Activated B cell treated with CpG ODN at 0.5 μM for 24 hours (primary cell): ENCODE measurements around the gene GOLGA6L2. TPM values are rescaled to one million over a fixed set of nuclear protein-coding genes. Genes with fewer than 3 reads are reported as not detected.

Source experiments
- ATAC-seq: fragments of 200-7000 bp; cut with Tn5 transposase; one replicate; pipeline ENCODE4 v1.10.0; 2021; ENCODE audit warnings: low read depth, mild to moderate bottlenecking, moderate library complexity
- CTCF ChIA-PET: fragments of 350-600 bp; sonication (Branson Sonifier 250); formaldehyde crosslinking; loops from one replicate; lab custom pipeline; 2021; ENCODE audit warnings: antibody characterized with exemption; lab: Charles Lee
- POLR2A ChIA-PET: fragments of 350-600 bp; sonication (Branson Sonifier 250); formaldehyde crosslinking; loops from one replicate; lab custom pipeline; 2021; ENCODE audit warnings: antibody characterized with exemption; lab: Charles Lee
- DNase-seq: peaks from one replicate; pipeline ENCODE4 v3.0.0; 2022
- H3K27ac Mint-ChIP-seq: one replicate; pipeline ENCODE4 v1.8.0; 2020; ENCODE audit warnings: mixed read lengths
- H3K27me3 Mint-ChIP-seq: one replicate; pipeline ENCODE4 v1.8.0; 2021; ENCODE audit warnings: mixed read lengths
- H3K36me3 Mint-ChIP-seq: one replicate; pipeline ENCODE4 v1.8.0; 2021; ENCODE audit warnings: low read depth, mixed read lengths
- H3K4me1 Mint-ChIP-seq: one replicate; pipeline ENCODE4 v1.8.0; 2021; ENCODE audit warnings: mixed read lengths
- H3K4me3 Mint-ChIP-seq: one replicate; pipeline ENCODE4 v1.8.0; 2020; ENCODE audit warnings: mild to moderate bottlenecking, mixed read lengths
- H3K9me3 Mint-ChIP-seq: one replicate; pipeline ENCODE4 v1.8.0; 2020; ENCODE audit warnings: mixed read lengths
- CTCF ChIP-seq: fragments of 200-600 bp; IDR thresholded peaks from one replicate; pipeline ENCODE4 v1.8.0; 2022; ENCODE audit warnings: antibody characterized with exemption, mild to moderate bottlenecking
- intact Hi-C: fragments of 100-400 bp; cut with micrococcal nuclease; formaldehyde crosslinking; loops from one replicate; pipeline ENCODE4 v1.15.1; 2024
- total RNA-seq: library from RNA; stranded (reverse); gene quantifications from 2 replicates; pipeline ENCODE4 v1.2.3, GENCODE V29; 2022

GOLGA6L2 gene
- total RNA-seq, 1 donor from 2014 or later, result not detected

DNA sequence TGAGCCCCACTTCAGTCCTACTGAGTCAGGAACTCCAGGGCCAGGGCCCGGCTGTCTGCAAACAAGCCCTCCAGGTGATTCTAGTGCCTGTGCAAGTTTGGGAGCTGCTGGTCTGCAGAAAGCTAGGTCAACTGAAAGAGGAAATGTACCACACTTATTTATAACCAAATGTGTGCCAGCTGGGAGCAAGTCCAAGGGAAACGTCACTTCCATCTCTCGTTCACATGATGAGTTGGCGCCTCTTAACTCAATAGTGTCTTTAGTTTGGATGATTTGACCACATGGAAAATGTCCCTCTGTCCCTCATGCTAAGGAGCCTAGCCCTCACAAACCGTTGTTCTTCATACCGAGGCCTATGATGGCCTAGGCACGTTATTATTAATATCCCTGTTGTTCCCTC, 49.3 kb downstream of the GOLGA6L2 start:
- TF ChIP-seq CTCF, result no peak
- intact Hi-C loops, result no loop called here
- Mint-ChIP-seq H3K4me3 (no peak overlapping the region), H3K27me3 (no peaks in the 10 kb centered on the region), H3K27ac (no peak overlapping the region), H3K36me3 (no peaks in the 10 kb centered on the region), H3K9me3 (no peaks in the 10 kb centered on the region), H3K4me1 (no peaks in the 10 kb centered on the region)
- DNase-seq (no peak), ATAC-seq (no peak)
- ChIA-PET CTCF (no interaction called here), POLR2A (no interaction called here)

- H3K9me3 Mint-ChIP-seq, result no peaks in the 10 kb centered on the region
- TF ChIP-seq CTCF, result no peak
- intact Hi-C loops, result no loop called here
- no peaks in the 10 kb centered on the region for H3K36me3 Mint-ChIP-seq
- no peaks in the 10 kb centered on the region for H3K27me3 Mint-ChIP-seq
- H3K4me1 Mint-ChIP-seq, result no peaks in the 10 kb centered on the region
- ATAC-seq (no peak), DNase-seq (no peak)
- H3K4me3 Mint-ChIP-seq, result no peak overlapping the region
- ChIA-PET POLR2A (no interaction called here), CTCF (no interaction called here)
- no peak overlapping the region for H3K27ac Mint-ChIP-seq
These were observed 51.2 kb downstream of the GOLGA6L2 start for GRCh38 chr15:23395832-23396231.

GRCh38 chr15:23395030-23395692, 51.9 kb downstream of the GOLGA6L2 start:
- DNase-seq, result no peak
- Mint-ChIP-seq H3K4me1 (no peaks in the 10 kb centered on the region), H3K27ac (no peak overlapping the region), H3K4me3 (no peak overlapping the region), H3K36me3 (no peaks in the 10 kb centered on the region), H3K27me3 (no peaks in the 10 kb centered on the region), H3K9me3 (no peaks in the 10 kb centered on the region)
- no peak for ATAC-seq
- ChIA-PET POLR2A (no interaction called here), CTCF (no interaction called here)
- intact Hi-C loops, result no loop called here
- no peak for TF ChIP-seq CTCF

Other genes starting within 250 kb of the GOLGA6L2 start
- gene GOLGA6L26, start 113.0 kb downstream of the GOLGA6L2 start, total RNA-seq, result not detected in 2 replicates
- 0.09 and 0.10 TPM in 2 replicates for gene GOLGA8S, start 92.5 kb downstream of the GOLGA6L2 start, total RNA-seq
- 0.55 and 0.98 TPM in 2 replicates for gene MKRN3, start 118.4 kb upstream of the GOLGA6L2 start, total RNA-seq
- gene MAGEL2, start 200.6 kb upstream of the GOLGA6L2 start, total RNA-seq, result not detected in 2 replicates
- 0.17 TPM in 1 of 2 replicates, not detected in the other for gene NDN, start 240.1 kb upstream of the GOLGA6L2 start, total RNA-seq